Measurements from ENCODE around the gene ADAM23. TPM values are rescaled to one million over a fixed set of nuclear protein-coding genes. Genes with fewer than 3 reads are reported as not detected.

The ADAM23 gene
- total RNA-seq, 1 experiment from 2014 or later, result 24.6 TPM

DNA sequence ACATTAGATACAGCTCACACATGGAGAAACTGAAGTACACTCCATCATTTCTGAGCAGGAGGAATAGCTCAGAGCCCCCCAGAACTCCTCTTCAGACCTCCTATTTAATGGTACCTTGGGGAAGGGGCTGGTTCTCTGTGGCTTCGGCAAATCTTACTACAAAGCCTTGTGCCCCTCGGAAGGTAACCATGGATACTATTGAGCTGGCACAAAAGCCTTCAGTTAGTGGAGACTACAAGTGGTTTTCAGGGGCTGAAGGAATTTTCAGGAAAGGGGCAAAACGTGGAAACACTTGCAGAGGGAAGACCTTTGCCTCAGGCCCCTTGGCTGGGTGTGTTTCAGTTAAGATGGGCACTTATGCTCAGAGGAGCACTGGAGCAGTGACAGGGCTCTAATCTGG is 197.9 kb downstream of the ADAM23 start:
- CTCF ChIA-PET, result interaction anchor here (1.1 kb wide), 1 partner anchor 15 kb away, joined by 3 read pairs; no protein-coding TSS in a partner anchor
- no peaks in the 10 kb centered on the region for H3K36me3 Mint-ChIP-seq

DNA sequence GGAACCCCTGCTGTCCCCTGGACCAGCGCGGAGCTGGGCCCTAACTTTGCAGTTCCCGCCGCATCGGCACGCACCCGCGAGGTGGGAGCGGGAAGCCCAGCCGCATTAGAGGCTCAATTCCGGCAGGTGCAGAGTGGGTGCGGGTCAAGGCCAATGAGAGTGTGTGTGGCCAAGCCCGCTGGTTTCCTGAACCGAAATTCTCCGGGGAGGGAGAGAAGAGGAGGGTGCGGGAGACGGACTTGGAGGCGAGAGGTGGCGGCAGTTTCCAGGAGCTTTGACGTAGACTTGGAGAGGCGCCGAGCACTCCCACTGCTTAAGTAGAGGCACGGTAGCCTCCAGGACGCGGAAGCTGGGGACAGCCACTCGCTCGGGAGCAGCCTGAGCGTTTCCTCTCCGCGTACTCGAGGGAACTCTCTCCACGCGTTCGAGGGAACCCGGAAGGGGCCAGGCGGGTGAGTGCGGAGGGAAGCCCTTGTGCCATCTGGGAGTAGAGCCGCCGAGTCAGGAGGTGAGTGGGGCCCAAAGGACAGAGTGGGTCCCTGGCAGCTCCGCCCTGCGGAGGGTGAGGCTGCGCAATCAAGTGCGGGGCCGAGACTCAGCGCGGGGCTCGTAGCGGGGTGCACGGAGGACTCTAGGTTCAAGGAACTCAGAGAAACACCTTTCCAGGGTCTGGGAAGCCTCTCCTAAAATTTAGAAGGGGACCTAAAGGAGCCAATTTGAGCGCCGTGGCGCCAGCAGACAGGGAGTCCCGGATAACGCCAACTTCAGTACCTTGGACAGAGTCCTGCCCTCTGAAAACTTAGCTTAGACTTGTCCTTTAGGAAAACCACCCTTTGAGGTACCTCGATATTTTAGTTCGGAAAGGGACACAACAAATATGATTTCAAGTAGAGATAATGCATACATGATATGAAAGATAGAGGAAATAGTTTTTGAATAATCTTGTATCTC is 199.0 kb downstream of the ADAM23 start, which contains the start of gene FAM237A:
Gene FAM237A (plus strand): TSS at position 413 of the 951 bp plus-strand sequence. CDS start 1,750 bp downstream, outside the sequence.
- CTCF ChIA-PET, result interaction anchor here (1.1 to 1.3 kb wide), 3 partner anchors 16 to 250 kb away, joined by 3 to 4 read pairs (median 3); no protein-coding TSS in a partner anchor
- Mint-ChIP-seq H3K4me3 (peak within 1 kb of the TSS; percentile 83), H3K27ac (no peak within 1 kb of the TSS), H3K36me3 (no peaks in the 10 kb centered on the region), H3K27me3 (ENCODE audit: low read depth) (peaks cover 15% of the 10 kb centered on the region), H3K9me3 (no peaks in the 10 kb centered on the region), H3K4me1 (0 out of 2 replicates have a peak, but pooled peaks cover 3% of the 10 kb centered on the region)
- peak; percentile 81 for ATAC-seq
- POLR2A ChIA-PET, result interaction anchor here (0.6 kb wide), 1 partner anchor 44 kb away, joined by 3 read pairs; no protein-coding TSS in a partner anchor
- peak; percentile 74 for DNase-seq (ENCODE audit: low spot score)
- TF ChIP-seq, protein P1, sequence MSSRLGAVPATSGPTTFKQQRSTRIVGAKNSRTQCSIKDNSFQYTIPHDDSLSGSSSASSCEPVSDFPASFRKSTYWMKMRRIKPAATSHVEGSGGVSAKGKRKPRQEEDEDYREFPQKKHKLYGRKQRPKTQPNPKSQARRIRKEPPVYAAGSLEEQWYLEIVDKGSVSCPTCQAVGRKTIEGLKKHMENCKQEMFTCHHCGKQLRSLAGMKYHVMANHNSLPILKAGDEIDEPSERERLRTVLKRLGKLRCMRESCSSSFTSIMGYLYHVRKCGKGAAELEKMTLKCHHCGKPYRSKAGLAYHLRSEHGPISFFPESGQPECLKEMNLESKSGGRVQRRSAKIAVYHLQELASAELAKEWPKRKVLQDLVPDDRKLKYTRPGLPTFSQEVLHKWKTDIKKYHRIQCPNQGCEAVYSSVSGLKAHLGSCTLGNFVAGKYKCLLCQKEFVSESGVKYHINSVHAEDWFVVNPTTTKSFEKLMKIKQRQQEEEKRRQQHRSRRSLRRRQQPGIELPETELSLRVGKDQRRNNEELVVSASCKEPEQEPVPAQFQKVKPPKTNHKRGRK (CRISPR knock-in tag; IDR thresholded peaks at IDR 0.05; ENCODE audit: borderline replicate concordance), result no peak
- TF ChIP-seq, protein P2, sequence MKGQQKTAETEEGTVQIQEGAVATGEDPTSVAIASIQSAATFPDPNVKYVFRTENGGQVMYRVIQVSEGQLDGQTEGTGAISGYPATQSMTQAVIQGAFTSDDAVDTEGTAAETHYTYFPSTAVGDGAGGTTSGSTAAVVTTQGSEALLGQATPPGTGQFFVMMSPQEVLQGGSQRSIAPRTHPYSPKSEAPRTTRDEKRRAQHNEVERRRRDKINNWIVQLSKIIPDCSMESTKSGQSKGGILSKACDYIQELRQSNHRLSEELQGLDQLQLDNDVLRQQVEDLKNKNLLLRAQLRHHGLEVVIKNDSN (CRISPR knock-in tag; IDR thresholded peaks at IDR 0.05), result peak; percentile 57; the same call in 1 of the 2 replicates
- TF ChIP-seq TEAD4 (CRISPR knock-in tag; IDR thresholded peaks at IDR 0.05) (peak; percentile 79), NFATC4 (CRISPR knock-in tag; IDR thresholded peaks at IDR 0.05) (no peak), ZNF671 (CRISPR knock-in tag; IDR thresholded peaks at IDR 0.05) (no peak), FOXK1 (CRISPR knock-in tag; IDR thresholded peaks at IDR 0.05) (no peak), CREM (CRISPR knock-in tag; IDR thresholded peaks at IDR 0.05) (peak; percentile 16), GTF2I (CRISPR knock-in tag; conservative IDR thresholded peaks at IDR 0.05) (no peak), IRF2 (CRISPR knock-in tag; IDR thresholded peaks at IDR 0.05; ENCODE audit: borderline replicate concordance, low read depth) (no peak)
- TF ChIP-seq, protein P3, sequence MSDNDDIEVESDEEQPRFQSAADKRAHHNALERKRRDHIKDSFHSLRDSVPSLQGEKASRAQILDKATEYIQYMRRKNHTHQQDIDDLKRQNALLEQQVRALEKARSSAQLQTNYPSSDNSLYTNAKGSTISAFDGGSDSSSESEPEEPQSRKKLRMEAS (CRISPR knock-in tag; IDR thresholded peaks at IDR 0.05), result peak; percentile 55; the same call in 1 of the 2 replicates
- TF ChIP-seq, protein P4, sequence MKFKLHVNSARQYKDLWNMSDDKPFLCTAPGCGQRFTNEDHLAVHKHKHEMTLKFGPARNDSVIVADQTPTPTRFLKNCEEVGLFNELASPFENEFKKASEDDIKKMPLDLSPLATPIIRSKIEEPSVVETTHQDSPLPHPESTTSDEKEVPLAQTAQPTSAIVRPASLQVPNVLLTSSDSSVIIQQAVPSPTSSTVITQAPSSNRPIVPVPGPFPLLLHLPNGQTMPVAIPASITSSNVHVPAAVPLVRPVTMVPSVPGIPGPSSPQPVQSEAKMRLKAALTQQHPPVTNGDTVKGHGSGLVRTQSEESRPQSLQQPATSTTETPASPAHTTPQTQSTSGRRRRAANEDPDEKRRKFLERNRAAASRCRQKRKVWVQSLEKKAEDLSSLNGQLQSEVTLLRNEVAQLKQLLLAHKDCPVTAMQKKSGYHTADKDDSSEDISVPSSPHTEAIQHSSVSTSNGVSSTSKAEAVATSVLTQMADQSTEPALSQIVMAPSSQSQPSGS (CRISPR knock-in tag; IDR thresholded peaks at IDR 0.05; ENCODE audit: borderline replicate concordance, low read depth), result no peak
- TF ChIP-seq, protein P5, sequence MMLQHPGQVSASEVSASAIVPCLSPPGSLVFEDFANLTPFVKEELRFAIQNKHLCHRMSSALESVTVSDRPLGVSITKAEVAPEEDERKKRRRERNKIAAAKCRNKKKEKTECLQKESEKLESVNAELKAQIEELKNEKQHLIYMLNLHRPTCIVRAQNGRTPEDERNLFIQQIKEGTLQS (CRISPR knock-in tag; conservative IDR thresholded peaks at IDR 0.05), result no peak

More for the DNA sequence above, 197.9 kb downstream of the ADAM23 start:
- no peak overlapping the region for H3K27ac Mint-ChIP-seq
- peak overlapping the region; percentile 83 for H3K4me3 Mint-ChIP-seq
- H3K9me3 Mint-ChIP-seq, result no peaks in the 10 kb centered on the region
- no peak for ATAC-seq
- H3K27me3 Mint-ChIP-seq (ENCODE audit: low read depth), result peaks cover 9% of the 10 kb centered on the region
- TF ChIP-seq MYBL2 (CRISPR knock-in tag; IDR thresholded peaks at IDR 0.05) (no peak), OVOL2 (CRISPR knock-in tag; IDR thresholded peaks at IDR 0.05; ENCODE audit: borderline replicate concordance) (no peak), PRRX2 (CRISPR knock-in tag; IDR thresholded peaks at IDR 0.05) (no peak), RORB (CRISPR knock-in tag; IDR thresholded peaks at IDR 0.05) (no peak), CREB1 (CRISPR knock-in tag; IDR thresholded peaks at IDR 0.05) (no peak), HMGA2 (CRISPR knock-in tag; IDR thresholded peaks at IDR 0.05) (no peak), FOXP1 (CRISPR knock-in tag; IDR thresholded peaks at IDR 0.05; ENCODE audit: borderline replicate concordance) (no peak), FOXK1 (CRISPR knock-in tag; IDR thresholded peaks at IDR 0.05) (no peak)
- TF ChIP-seq, protein P6, sequence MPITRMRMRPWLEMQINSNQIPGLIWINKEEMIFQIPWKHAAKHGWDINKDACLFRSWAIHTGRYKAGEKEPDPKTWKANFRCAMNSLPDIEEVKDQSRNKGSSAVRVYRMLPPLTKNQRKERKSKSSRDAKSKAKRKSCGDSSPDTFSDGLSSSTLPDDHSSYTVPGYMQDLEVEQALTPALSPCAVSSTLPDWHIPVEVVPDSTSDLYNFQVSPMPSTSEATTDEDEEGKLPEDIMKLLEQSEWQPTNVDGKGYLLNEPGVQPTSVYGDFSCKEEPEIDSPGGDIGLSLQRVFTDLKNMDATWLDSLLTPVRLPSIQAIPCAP (CRISPR knock-in tag; IDR thresholded peaks at IDR 0.05), result no peak
- TF ChIP-seq, protein P1 (CRISPR knock-in tag; IDR thresholded peaks at IDR 0.05; ENCODE audit: borderline replicate concordance), result no peak
- TF ChIP-seq, protein P7, sequence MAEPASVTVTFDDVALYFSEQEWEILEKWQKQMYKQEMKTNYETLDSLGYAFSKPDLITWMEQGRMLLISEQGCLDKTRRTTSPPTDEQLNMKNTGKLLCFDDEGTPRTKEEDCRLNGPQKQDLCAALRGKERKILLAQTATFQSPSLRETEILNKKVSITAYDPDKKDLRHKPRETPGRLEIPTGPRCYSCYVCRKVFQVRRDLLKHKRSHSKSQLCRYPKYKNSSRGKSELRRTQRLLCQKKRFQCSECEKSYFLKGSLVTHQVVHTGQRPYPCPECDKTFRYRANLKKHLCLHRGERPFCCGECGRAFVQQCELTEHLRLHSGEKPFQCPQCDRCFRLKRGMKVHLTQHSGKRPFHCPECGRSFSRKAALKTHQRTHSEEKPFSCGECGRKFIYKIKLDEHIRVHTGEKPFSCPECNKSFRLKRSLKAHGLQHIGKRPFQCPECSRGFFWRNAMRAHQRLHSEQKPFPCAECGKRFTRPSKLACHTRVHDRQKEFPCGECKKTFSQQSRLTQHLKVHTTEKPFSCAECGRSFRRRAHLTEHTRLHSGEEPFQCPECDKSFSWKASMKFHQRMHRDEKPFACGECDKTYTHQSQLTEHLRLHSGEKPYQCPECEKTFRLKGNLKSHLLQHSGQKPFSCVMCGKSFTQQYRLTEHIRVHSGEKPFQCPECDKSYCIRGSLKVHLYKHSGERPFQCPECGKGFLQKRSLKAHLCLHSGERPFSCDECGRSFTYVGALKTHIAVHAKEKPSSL (CRISPR knock-in tag; conservative IDR thresholded peaks at IDR 0.05), result no peak
- TF ChIP-seq, protein P8, sequence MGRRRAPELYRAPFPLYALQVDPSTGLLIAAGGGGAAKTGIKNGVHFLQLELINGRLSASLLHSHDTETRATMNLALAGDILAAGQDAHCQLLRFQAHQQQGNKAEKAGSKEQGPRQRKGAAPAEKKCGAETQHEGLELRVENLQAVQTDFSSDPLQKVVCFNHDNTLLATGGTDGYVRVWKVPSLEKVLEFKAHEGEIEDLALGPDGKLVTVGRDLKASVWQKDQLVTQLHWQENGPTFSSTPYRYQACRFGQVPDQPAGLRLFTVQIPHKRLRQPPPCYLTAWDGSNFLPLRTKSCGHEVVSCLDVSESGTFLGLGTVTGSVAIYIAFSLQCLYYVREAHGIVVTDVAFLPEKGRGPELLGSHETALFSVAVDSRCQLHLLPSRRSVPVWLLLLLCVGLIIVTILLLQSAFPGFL (CRISPR knock-in tag; IDR thresholded peaks at IDR 0.05; ENCODE audit: borderline replicate concordance), result no peak
- DNase-seq (ENCODE audit: low spot score), result no peak
- POLR2A ChIA-PET, result no interaction called here
- 0 out of 2 replicates have a peak, but pooled peaks cover 3% of the 10 kb centered on the region for H3K4me1 Mint-ChIP-seq

Data from WTC11 (cell line).